Activated T-helper 17 cell treated with anti-CD3 and anti-CD28 coated beads, Interleukin-2, amount 50 U/mL, for 72 hours (primary cell): ENCODE results near the gene SCGN. TPM values are rescaled to one million over a fixed set of nuclear protein-coding genes. Genes with fewer than 3 reads are reported as not detected.

Source experiments
- ATAC-seq: fragments of 150-1000 bp; cut with Tn5 transposase; replicated peaks from 2 replicates; pipeline ENCODE4 v1.10.0; 2021; ENCODE audit warnings: mild to moderate bottlenecking, moderate library complexity
- H3K27ac Mint-ChIP-seq: one replicate; pipeline ENCODE4 v1.8.0; 2022; ENCODE audit warnings: mixed read lengths
- H3K27me3 Mint-ChIP-seq: one replicate; pipeline ENCODE4 v1.8.0; 2022; ENCODE audit warnings: mixed read lengths
- H3K36me3 Mint-ChIP-seq: one replicate; pipeline ENCODE4 v1.8.0; 2022; ENCODE audit warnings: low read depth, mild to moderate bottlenecking, mixed read lengths
- H3K4me1 Mint-ChIP-seq: one replicate; pipeline ENCODE4 v1.8.0; 2022; ENCODE audit warnings: mixed read lengths
- H3K4me3 Mint-ChIP-seq: one replicate; pipeline ENCODE4 v1.8.0; 2022; ENCODE audit warnings: mild to moderate bottlenecking, mixed read lengths
- H3K9me3 Mint-ChIP-seq: one replicate; pipeline ENCODE4 v1.8.0; 2022; ENCODE audit warnings: mixed read lengths
- total RNA-seq, 2 donors: library from RNA; stranded (reverse); gene quantifications; one replicate each; pipeline ENCODE4 v1.2.3, GENCODE V29; 2022

SCGN gene
- total RNA-seq, 2 donors from 2014 or later = not detected

DNA sequence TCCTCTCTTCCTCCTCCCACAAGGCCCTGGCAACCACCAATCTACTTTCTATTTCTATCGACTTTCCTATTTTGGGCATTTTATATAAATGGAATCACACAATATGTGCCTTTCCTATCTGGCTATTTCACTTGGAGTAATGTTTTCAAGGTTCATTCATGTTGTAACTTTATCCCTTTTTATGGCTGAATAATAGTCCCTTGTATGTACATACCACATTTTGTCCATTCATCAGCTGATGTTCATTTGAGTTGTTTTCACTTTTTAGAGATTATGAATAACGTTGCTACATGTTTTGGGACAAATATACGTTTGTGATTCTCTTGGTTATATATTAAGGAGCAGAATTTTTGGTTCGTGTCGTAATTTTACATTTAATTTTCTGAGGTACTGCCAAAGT lies 33.9 kb downstream of the SCGN start:
- Mint-ChIP-seq H3K36me3 (no peaks in the 10 kb centered on the region), H3K4me3 (no peak overlapping the region), H3K27me3 (peaks cover 36% of the 10 kb centered on the region), H3K9me3 (no peaks in the 10 kb centered on the region), H3K27ac (no peak overlapping the region), H3K4me1 (no peaks in the 10 kb centered on the region)
- ATAC-seq = no peak

DNA sequence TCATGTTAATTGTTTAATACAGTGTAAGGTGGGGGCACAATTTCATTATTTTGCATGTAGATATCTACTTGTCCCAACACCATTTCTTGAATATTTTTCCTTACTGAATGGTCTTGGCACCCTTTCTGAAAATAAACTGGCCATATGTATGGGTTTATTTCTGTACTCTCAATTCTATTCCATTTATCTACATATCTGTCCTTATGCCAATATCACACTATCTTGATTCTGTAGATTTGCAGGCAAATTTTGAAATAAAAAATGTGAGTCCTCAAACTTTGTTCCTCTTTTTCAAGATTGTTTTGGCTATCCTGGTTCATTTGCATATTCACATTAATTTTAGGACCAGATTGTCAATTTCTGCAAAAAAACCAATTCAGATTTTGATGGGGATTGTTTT lies 34.8 kb downstream of the SCGN start:
- H3K4me3 Mint-ChIP-seq = no peak overlapping the region
- H3K4me1 Mint-ChIP-seq = no peaks in the 10 kb centered on the region
- H3K9me3 Mint-ChIP-seq = no peaks in the 10 kb centered on the region
- H3K27ac Mint-ChIP-seq = no peak overlapping the region
- no peak for ATAC-seq
- no peaks in the 10 kb centered on the region for H3K36me3 Mint-ChIP-seq
- peaks cover 34% of the 10 kb centered on the region for H3K27me3 Mint-ChIP-seq

DNA sequence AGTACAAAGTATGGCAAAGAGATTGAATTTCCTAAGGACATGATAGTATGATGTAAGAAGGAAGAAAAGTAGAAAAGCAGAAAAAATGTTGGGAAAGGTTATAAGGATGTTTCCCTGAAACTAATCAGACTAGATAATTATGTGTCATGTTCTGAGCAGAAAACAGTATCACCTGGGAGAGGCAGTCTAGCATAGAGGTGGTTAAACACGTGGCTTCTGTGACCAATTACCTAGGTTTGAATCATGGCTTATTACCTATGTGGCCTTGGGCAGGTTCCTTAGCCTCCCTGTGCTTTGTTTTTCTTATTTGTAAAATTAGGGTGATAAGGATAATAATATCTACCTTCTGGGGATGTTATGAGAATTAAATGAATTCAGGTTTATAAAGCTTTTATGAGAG lies 38.0 kb downstream of the SCGN start:
- H3K27ac Mint-ChIP-seq = no peak overlapping the region
- peaks cover 25% of the 10 kb centered on the region for H3K27me3 Mint-ChIP-seq
- no peaks in the 10 kb centered on the region for H3K4me1 Mint-ChIP-seq
- no peaks in the 10 kb centered on the region for H3K9me3 Mint-ChIP-seq
- no peak overlapping the region for H3K4me3 Mint-ChIP-seq
- H3K36me3 Mint-ChIP-seq = no peaks in the 10 kb centered on the region
- ATAC-seq = no peak

DNA sequence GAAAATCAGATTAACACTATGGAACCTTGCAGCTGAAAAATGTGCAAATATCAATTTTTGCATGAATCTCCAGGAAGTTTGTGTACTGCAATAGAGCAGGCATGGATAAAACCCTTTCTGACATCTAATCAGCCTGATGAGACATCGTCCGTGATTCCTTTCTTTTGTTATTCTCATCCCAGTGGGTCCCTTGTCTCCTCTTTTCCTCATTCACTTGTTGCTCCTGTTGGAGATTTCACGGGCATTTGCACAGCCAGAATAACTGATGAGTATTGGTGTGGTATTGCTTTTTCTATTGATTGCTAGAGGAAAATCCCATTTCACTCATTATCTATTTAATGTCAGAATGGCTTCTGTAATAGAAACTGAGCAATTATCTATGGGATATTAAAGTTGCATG lies 39.9 kb downstream of the SCGN start:
- no peak overlapping the region for H3K27ac Mint-ChIP-seq
- ATAC-seq = no peak

DNA sequence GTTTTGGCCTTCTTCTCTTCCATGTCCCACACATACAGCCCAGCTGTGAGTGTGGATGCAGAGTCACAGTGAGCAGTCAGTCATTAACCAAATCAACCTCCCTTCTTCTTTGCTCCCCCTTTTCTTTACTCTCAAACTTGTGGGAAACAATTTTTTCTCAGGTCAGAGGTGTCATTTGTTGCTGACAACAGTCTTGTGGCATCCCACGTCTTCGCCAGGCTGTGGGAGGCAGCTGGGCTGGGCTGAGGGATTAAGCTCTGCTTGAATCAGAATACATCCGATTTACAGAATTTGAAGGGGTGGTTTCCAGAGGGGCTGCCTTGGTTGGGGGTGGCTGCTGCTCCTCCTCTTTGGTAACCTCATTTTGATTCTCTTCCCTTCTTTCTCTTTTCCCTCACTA lies 40.5 kb downstream of the SCGN start:
- no peak for ATAC-seq
- H3K36me3 Mint-ChIP-seq = no peaks in the 10 kb centered on the region
- peaks cover 34% of the 10 kb centered on the region for H3K27me3 Mint-ChIP-seq
- no peaks in the 10 kb centered on the region for H3K9me3 Mint-ChIP-seq
- H3K4me1 Mint-ChIP-seq = no peaks in the 10 kb centered on the region
- H3K27ac Mint-ChIP-seq = no peak overlapping the region
- H3K4me3 Mint-ChIP-seq = no peak overlapping the region

More for the DNA sequence above, 39.9 kb downstream of the SCGN start:
- Mint-ChIP-seq H3K9me3 (no peaks in the 10 kb centered on the region), H3K4me3 (no peak overlapping the region), H3K4me1 (no peaks in the 10 kb centered on the region), H3K27me3 (peaks cover 33% of the 10 kb centered on the region), H3K36me3 (no peaks in the 10 kb centered on the region)

DNA sequence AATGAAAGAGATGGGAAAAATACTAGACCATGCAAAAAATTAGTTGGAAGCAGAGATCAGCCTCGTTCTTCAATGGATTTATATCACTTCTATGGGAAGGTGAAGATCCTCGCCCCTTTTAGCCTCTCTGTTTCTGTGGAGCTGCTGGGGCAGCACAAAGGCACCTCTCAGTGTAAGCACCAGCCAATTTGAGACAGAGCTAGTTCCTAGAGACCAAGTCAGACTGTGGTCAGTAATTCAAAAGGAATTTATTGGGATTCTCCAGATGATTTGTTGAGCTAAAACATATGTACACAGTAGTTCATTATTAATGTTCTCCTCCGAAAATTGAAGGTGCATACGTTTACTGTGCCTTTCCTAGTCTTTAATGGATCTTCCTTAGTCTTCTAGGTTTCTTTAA lies 42.4 kb downstream of the SCGN start:
- no peaks in the 10 kb centered on the region for H3K4me1 Mint-ChIP-seq

DNA sequence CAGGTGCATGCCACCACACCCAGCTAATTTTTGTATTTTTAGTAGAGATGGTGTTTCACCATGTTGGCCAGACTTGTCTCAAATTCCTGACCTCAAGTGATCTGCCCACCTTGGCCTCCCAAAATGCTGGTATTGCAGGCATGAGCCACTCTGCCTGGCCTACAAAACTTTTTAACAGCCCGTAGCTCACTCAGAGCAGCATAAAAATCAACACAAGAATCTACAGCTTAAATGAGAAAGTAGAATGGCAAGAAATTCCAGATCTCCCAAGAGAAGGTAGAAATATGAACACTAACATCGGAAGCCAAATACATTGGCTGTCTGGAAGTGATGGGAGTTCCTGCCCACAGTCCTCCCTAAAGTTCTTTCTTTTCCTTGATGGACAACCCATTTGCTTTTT lies 43.7 kb downstream of the SCGN start:
- ATAC-seq = no peak
- H3K9me3 Mint-ChIP-seq = no peaks in the 10 kb centered on the region
- H3K4me3 Mint-ChIP-seq = no peak overlapping the region
- H3K27me3 Mint-ChIP-seq = peaks cover 22% of the 10 kb centered on the region
- no peaks in the 10 kb centered on the region for H3K36me3 Mint-ChIP-seq
- H3K4me1 Mint-ChIP-seq = no peaks in the 10 kb centered on the region
- no peak overlapping the region for H3K27ac Mint-ChIP-seq

More for the DNA sequence above, 42.4 kb downstream of the SCGN start:
- no peak overlapping the region for H3K4me3 Mint-ChIP-seq
- peaks cover 30% of the 10 kb centered on the region for H3K27me3 Mint-ChIP-seq
- no peak for ATAC-seq
- H3K36me3 Mint-ChIP-seq = no peaks in the 10 kb centered on the region
- no peak overlapping the region for H3K27ac Mint-ChIP-seq
- H3K9me3 Mint-ChIP-seq = no peaks in the 10 kb centered on the region

DNA sequence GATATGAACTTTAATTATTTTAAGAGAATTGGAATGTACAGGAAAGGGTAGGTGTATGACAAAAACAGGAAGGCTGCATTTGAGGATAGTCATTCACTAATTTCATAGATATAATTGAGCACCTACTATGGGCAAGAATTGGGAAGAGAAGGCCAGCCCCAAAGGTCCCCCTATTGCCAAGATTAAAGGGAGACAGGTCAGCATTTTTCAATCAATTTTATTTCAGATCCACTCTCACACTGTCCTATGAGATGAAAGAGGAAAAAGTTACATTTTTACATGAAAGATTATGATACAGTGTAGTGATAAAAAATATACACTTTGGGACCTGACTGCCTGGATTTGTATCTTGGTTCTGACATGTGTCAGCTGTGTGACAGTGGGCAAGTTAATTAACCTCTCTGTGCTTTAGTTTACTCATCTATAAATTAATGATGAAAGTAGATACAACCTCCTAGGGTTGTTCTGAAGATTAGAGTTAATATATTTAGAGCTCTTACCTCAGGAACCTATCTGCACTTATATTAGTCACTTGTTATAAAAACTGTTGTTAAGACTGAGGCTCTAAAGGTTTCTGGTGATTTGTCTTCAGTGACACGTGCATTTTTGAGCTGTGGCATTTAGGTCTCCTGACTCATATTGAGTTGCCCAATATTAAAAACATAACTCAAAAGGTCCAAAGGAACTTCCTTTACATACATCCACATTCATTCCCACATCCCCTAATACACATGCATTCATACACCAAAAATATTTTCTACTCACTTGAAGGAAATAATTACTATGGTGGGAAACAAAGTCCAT lies 45.7 kb downstream of the SCGN start:
- H3K27ac Mint-ChIP-seq = no peak overlapping the region
- ATAC-seq = no peak
- no peak overlapping the region for H3K4me3 Mint-ChIP-seq
- no peaks in the 10 kb centered on the region for H3K4me1 Mint-ChIP-seq
- H3K36me3 Mint-ChIP-seq = no peaks in the 10 kb centered on the region
- H3K9me3 Mint-ChIP-seq = no peaks in the 10 kb centered on the region
- peaks cover 16% of the 10 kb centered on the region for H3K27me3 Mint-ChIP-seq

DNA sequence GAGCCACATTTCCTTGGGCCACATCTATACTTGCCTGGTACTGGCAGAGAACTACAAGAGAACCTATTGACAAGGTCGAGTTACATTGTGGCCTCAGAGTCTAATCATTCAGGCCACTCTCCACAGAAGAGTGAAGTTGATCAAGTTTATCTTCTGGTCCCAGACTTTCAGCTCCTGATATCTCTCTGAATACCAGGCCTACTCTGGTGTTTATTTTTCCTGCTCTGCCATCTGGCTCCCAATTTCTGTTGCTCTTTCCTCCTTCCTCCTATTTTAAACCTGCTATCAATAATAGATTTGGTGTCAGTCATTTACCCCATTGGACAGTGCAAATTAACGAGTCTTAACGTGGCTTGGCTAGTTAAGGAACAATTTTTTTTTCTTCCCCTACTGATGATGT lies 46.6 kb downstream of the SCGN start:
- Mint-ChIP-seq H3K9me3 (no peaks in the 10 kb centered on the region), H3K27ac (no peak overlapping the region), H3K36me3 (no peaks in the 10 kb centered on the region), H3K4me3 (no peak overlapping the region), H3K4me1 (no peaks in the 10 kb centered on the region), H3K27me3 (peaks cover 16% of the 10 kb centered on the region)
- no peak for ATAC-seq

DNA sequence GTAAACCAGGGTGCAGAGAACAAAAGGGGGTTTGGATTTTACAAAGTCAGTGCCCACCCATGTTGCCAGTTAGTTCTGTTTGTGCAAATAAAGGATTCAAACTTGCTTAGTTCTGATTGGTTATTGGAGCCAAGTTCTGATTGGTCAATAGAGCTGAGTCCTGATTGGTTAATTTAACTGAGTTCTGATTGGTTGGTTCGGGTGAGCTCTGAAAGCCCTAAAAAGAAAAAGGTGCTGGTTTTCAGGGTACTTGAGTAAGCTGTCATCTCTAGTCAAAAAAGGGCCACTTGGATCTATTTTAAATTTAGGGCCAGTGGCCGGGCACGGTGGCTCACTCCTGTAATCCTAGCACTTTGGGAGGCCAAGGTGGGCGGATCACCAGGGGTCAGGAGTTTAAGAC lies 47.6 kb downstream of the SCGN start:
- Mint-ChIP-seq H3K4me1 (no peaks in the 10 kb centered on the region), H3K9me3 (no peaks in the 10 kb centered on the region), H3K4me3 (no peak overlapping the region), H3K27ac (no peak overlapping the region), H3K27me3 (peaks cover 22% of the 10 kb centered on the region), H3K36me3 (no peaks in the 10 kb centered on the region)
- no peak for ATAC-seq

DNA sequence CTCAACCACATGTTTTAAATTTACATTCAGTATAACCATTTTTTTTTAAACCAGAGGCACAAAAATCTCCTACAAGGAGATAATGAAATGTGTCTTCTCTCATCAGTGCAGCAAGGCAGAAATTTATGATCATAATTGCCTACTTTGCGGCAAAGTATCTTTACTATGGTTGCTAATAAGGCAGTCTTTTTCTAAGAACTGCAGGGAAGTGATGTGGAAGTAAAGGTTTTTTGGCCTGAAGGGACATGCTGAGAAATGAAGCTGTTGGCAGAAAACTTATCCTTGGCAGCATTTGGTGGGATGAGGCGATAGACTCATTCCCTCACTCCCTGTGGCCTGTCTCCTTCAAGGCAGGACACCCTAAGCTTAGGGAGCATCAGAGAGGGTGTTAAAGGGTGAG lies 48.7 kb downstream of the SCGN start:
- ATAC-seq = no peak
- no peak overlapping the region for H3K4me3 Mint-ChIP-seq
- peaks cover 25% of the 10 kb centered on the region for H3K27me3 Mint-ChIP-seq
- no peaks in the 10 kb centered on the region for H3K36me3 Mint-ChIP-seq
- no peaks in the 10 kb centered on the region for H3K9me3 Mint-ChIP-seq
- H3K27ac Mint-ChIP-seq = no peak overlapping the region
- no peaks in the 10 kb centered on the region for H3K4me1 Mint-ChIP-seq

DNA sequence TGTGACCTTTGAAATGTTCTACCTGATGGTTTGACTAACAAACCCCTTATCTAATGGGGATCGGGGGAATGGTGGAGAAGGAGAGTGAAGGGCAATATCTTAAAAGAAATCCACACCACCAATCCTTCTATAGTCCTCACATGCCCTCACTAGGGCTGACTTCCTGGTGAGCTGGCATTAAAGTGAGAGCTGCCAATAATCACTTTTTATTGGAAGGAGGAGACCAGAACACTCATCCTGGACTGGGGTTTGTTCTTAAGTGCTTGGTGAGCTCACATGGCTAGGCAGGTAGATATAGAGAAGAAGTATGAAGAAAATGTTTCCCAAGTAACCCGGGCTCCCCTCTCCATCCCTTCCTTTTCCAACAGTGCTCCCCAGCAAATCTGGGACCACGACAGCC lies 49.8 kb downstream of the SCGN start:
- no peak overlapping the region for H3K4me3 Mint-ChIP-seq
- no peak overlapping the region for H3K27ac Mint-ChIP-seq
- no peaks in the 10 kb centered on the region for H3K36me3 Mint-ChIP-seq
- H3K27me3 Mint-ChIP-seq = peaks cover 23% of the 10 kb centered on the region
- H3K9me3 Mint-ChIP-seq = no peaks in the 10 kb centered on the region
- H3K4me1 Mint-ChIP-seq = no peaks in the 10 kb centered on the region
- ATAC-seq = no peak

DNA sequence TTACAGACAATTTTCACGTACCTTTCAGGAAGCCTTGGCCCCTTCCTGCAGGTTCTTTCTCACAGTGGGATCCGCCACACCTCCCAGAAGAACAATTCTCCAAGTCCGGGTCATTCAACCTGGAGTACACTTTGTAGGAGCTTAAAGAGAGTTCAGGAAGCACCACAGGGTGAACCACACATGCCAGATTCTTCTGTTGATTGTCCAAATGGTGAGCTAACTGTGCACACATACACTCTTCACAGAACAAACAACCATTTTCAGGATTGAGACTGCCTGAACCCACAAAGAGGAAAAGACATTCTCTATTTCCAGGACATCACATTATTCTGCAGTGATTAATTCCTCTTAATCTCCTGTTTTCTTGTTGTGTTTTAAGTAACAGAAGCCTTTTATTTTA lies 51.0 kb downstream of the SCGN start:
- H3K27me3 Mint-ChIP-seq = peaks cover 23% of the 10 kb centered on the region
- no peak for ATAC-seq
- H3K4me3 Mint-ChIP-seq = no peak overlapping the region
- no peaks in the 10 kb centered on the region for H3K9me3 Mint-ChIP-seq
- no peaks in the 10 kb centered on the region for H3K36me3 Mint-ChIP-seq
- H3K4me1 Mint-ChIP-seq = no peaks in the 10 kb centered on the region
- no peak overlapping the region for H3K27ac Mint-ChIP-seq

DNA sequence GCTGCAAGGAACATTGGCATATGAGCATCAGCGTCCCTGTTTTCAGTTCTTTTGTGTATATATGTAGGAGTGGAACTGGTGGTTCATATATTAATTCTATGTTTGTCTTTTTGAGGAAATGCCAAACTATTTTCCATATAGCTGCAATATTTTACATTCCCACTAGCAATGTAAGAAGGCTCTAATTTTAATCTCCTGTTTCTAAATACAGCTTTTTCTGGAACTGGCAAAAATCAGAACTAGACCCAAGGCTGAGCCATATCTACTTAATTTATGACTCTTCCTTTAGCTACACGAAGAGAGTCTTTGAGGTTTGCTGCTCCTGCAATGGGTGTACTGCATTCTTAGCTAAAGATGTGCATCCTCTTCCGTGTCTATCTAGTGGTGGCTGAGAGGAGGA lies 52.0 kb downstream of the SCGN start:
- H3K27ac Mint-ChIP-seq = no peak overlapping the region
- H3K27me3 Mint-ChIP-seq = peaks cover 23% of the 10 kb centered on the region
- H3K9me3 Mint-ChIP-seq = no peaks in the 10 kb centered on the region
- ATAC-seq = no peak
- H3K4me3 Mint-ChIP-seq = no peak overlapping the region
- no peaks in the 10 kb centered on the region for H3K4me1 Mint-ChIP-seq
- H3K36me3 Mint-ChIP-seq = no peaks in the 10 kb centered on the region

DNA sequence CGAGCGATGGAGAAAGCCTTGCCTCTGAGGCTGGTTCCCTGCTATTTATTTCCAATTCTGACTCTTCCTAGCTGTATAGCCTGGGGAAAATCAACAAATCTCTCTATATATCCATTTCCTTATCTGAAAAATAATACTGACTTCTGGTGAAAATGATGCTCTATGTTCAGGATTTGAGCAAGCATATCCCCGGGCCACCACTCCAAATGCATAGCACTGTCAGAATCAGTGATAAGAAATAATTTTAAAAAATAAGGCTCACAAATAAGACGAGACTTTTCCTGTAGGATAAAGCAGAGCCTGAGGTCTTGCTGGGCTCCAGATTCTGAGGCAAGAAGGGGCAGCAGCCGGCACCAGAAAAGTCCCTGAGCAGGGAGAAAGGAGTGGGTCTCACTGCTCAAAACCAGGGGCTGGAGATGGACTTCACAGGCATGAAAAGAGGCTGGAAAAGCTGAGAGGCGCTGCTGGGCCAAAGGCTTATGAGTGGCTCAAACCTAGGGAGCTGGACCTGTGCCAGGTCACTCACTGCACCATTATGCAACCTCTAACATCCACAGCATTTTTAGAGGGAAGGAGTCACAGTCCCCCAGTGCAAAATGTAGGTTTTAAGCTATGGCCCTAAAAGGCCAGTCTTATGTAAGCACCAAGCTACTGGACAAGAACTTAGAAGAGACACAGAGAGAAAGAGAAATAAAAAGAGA lies 54.4 kb downstream of the SCGN start:
- H3K27ac Mint-ChIP-seq = no peak overlapping the region
- H3K4me3 Mint-ChIP-seq = no peak overlapping the region
- no peaks in the 10 kb centered on the region for H3K9me3 Mint-ChIP-seq
- H3K4me1 Mint-ChIP-seq = no peaks in the 10 kb centered on the region
- H3K27me3 Mint-ChIP-seq = peaks cover 23% of the 10 kb centered on the region
- H3K36me3 Mint-ChIP-seq = no peaks in the 10 kb centered on the region
- no peak for ATAC-seq
